Stimulated activated naive CD8-positive, alpha-beta T cell treated with anti-CD3 and anti-CD28 coated beads, Interleukin-15, amount 100 ng/mL, for 72 hours (primary cell): ENCODE measurements around the gene DCTN2.
"Not testable (repeated sequence)": the region's sequence is repeated elsewhere in the genome, so short reads cannot be mapped to it uniquely, and the experiment has no call there.

Experiments used
- ATAC-seq: fragments of 150-1000 bp; cut with Tn5 transposase; 2 replicates; pipeline ENCODE4 v1.10.0; 2021; ENCODE audit warnings: mild to moderate bottlenecking, moderate library complexity
- DNase-seq, 2 donors: peaks; one replicate each; pipeline ENCODE4 v3.0.0; 2021 to 2022
- H3K27ac Mint-ChIP-seq, 2 donors: one replicate each; pipeline ENCODE4 v1.8.0; 2022; ENCODE audit warnings: mild to moderate bottlenecking in 2 of 2, mixed read lengths in 2 of 2, moderate library complexity in 2 of 2
- H3K27me3 Mint-ChIP-seq: one replicate; pipeline ENCODE4 v1.8.0; 2022; ENCODE audit warnings: mixed read lengths
- H3K4me1 Mint-ChIP-seq: one replicate; pipeline ENCODE4 v1.8.0; 2022; ENCODE audit warnings: mild to moderate bottlenecking, mixed read lengths
- H3K4me3 Mint-ChIP-seq, 2 donors: one replicate each; pipeline ENCODE4 v1.8.0; 2022; ENCODE audit warnings: mild to moderate bottlenecking in 2 of 2, mixed read lengths in 2 of 2, moderate library complexity in 1 of 2
- H3K9me3 Mint-ChIP-seq, 2 donors: one replicate each; pipeline ENCODE4 v1.8.0; 2022; ENCODE audit warnings: mixed read lengths in 2 of 2

The DCTN2 gene

GRCh38 chr12:57518176-57518919, 28.6 kb downstream of the DCTN2 start:
- no peak for ATAC-seq
- Mint-ChIP-seq H3K9me3 (no peaks in the 10 kb centered on the region), H3K4me1 (peaks cover 76% of the 10 kb centered on the region), H3K27ac (peak overlapping the region; percentile 99 to 100), H3K27me3 (no peaks in the 10 kb centered on the region), H3K4me3 (peak overlapping the region; percentile 95 to 97)
- peak in 1 of 2 donors; percentile 24 for DNase-seq

GRCh38 chr12:57517718-57518117, 29.3 kb downstream of the DCTN2 start:
- ATAC-seq = not testable (repeated sequence)
- Mint-ChIP-seq H3K27ac (peak overlapping the region in 1 of 2 donors; percentile 92), H3K4me1 (peaks cover 76% of the 10 kb centered on the region)

GRCh38 chr12:57517187-57517586, 29.8 kb downstream of the DCTN2 start:
- DNase-seq (no peak), ATAC-seq (no peak)
- peaks cover 74% of the 10 kb centered on the region for H3K4me1 Mint-ChIP-seq
- H3K27ac Mint-ChIP-seq = peak overlapping the region in 1 of 2 donors; percentile 6
- peak overlapping the region in 1 of 2 donors; percentile 1 for H3K4me3 Mint-ChIP-seq
- no peaks in the 10 kb centered on the region for H3K27me3 Mint-ChIP-seq
- no peaks in the 10 kb centered on the region for H3K9me3 Mint-ChIP-seq

More at GRCh38 chr12:57517718-57518117, 29.3 kb downstream of the DCTN2 start:
- not testable (repeated sequence) for DNase-seq, H3K9me3 Mint-ChIP-seq, H3K27me3 Mint-ChIP-seq
- H3K4me3 Mint-ChIP-seq = peak overlapping the region; percentile 95 to 97

DNA sequence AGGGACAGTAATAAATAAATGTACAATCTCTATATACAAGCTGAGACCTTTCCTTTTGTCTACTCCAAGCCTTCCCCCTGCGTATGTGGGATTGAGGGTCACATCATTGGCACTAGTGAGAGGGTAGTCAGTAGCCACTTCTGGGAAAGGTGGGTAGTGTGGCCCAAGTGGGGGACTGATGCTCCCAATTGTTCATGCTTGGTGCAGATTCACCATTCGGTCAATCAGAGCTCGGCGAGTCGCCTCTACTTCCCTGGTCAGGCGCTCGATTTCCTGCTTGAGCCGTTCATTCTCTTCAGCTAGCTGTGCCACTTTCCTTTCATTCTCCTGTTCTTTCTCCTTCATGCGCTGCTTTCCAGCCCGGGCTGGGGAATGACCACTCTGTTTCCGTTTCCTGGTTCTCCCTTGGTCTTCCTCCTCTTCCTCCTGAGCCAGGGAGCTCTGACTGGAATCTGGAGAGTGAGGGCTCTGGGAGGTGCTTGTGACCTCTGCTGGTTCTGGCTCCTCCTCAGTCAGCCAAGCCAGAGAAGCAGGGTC, 30.3 kb downstream of the DCTN2 start:
- peaks cover 72% of the 10 kb centered on the region for H3K4me1 Mint-ChIP-seq
- no peak for ATAC-seq
- H3K9me3 Mint-ChIP-seq = no peaks in the 10 kb centered on the region
- H3K27me3 Mint-ChIP-seq = no peaks in the 10 kb centered on the region
- H3K27ac Mint-ChIP-seq = peak overlapping the region in 1 of 2 donors; percentile 24
- H3K4me3 Mint-ChIP-seq = peak overlapping the region in 1 of 2 donors; percentile 1
- no peak for DNase-seq

- Mint-ChIP-seq H3K4me1 (peaks cover 67% of the 10 kb centered on the region), H3K4me3 (no peak overlapping the region), H3K27me3 (no peaks in the 10 kb centered on the region), H3K9me3 (no peaks in the 10 kb centered on the region), H3K27ac (peak overlapping the region; percentile 46 to 73)
- DNase-seq = no peak
- ATAC-seq = no peak
These were observed 31.0 kb downstream of the DCTN2 start for GRCh38 chr12:57515934-57516541.

DNA sequence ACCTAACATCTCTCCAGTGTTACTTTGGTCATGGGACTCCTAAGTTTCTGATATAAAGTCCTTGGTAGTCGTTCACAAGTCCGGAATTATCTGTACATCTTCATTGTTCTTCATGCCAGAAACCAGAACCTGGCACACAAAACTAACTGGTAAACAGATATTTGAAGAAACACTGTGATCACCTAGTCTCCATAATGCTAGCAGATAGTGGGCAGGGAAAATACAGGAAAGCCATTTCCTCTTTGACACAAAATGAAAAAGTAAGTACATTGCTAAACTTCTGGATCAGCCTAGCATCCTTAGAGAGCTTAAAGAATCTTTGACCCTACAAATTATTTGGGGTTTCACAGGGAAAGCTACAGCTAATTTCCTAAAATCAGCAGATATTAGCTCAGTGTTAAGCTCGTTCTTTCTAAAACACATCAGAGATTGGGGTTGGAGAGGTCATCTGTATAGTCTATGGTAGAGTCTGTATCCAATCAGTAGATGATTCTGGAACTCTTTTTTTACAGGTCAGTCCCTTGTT, 31.5 kb downstream of the DCTN2 start:
- no peaks in the 10 kb centered on the region for H3K27me3 Mint-ChIP-seq
- peaks cover 62% of the 10 kb centered on the region for H3K4me1 Mint-ChIP-seq
- peak overlapping the region; percentile 62 to 65 for H3K27ac Mint-ChIP-seq
- H3K9me3 Mint-ChIP-seq = no peaks in the 10 kb centered on the region
- H3K4me3 Mint-ChIP-seq = no peak overlapping the region
- DNase-seq = no peak
- ATAC-seq = no peak

DNA sequence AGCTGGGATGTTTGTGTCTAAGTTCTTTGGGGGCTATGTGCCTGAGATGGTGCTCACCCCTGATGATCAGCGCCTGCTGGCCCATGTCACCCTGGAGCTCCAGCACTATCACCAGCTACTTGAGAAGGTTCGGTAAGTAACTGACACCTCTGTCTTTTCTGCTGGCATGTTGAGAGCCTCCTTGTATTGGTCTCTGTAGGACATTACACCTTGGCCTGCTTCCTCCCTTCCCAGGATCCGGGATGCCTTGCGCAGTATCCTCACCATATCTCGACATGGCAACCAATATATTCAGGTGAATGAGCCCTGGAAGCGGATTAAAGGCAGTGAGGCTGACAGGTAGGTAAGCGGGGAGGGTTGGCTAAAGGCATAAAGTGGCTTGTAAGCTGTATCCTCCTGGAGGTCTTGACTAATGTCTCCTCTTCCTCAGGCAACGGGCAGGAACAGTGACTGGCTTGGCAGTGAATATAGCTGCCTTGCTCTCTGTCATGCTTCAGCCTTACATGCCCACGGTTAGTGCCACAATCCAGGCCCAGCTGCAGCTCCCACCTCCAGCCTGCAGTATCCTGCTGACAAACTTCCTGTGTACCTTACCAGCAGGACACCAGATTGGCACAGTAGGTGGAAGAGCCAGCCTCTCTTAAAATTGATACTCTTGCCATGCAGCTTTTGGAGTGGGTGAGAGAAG, 32.1 kb downstream of the DCTN2 start:
- H3K4me3 Mint-ChIP-seq = no peak overlapping the region
- ATAC-seq (no peak), DNase-seq (no peak)
- no peaks in the 10 kb centered on the region for H3K27me3 Mint-ChIP-seq
- no peaks in the 10 kb centered on the region for H3K9me3 Mint-ChIP-seq
- H3K4me1 Mint-ChIP-seq = peaks cover 57% of the 10 kb centered on the region
- H3K27ac Mint-ChIP-seq = no peak overlapping the region

DNA sequence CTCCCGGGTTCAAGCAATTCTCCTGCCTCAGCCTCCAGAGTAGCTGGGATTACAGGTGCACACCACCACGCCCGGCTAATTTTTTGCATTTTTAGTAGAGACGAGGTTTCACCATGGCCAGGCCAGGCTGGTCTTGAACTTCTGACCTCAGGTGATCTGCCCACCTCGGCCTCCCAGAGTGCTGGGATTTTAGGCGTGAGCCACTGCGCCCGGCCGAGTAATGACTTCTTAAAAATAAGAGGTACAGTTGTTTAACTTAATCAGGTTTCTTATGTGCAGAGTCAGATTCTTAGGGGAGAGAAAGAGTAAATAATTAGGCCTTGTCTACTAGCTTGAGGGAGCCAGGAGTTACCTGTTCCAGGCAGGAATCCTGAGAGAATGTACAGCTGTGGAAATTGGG, 32.7 kb downstream of the DCTN2 start:
- H3K4me1 Mint-ChIP-seq = peaks cover 55% of the 10 kb centered on the region
- H3K4me3 Mint-ChIP-seq, H3K9me3 Mint-ChIP-seq, ATAC-seq, H3K27me3 Mint-ChIP-seq, H3K27ac Mint-ChIP-seq, DNase-seq: not testable (repeated sequence)

DNA sequence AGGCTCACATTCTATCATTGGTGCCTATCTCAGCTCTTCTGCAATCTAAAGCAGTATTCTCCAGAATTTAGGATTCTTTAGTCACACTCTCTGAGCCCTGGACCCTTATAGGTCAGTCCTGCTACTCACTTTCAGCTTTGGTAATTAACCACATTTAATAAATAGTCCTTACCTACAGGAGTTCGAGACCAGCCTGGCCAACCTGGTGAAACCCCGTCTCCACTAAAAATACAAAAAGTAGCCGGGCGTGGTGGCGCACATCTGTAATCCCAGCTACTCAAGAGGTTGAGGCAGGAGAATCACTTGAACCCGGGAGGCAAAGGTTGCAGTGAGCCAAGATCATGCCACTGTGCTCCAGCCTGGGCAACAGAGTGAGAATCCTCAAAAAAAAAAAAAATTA, 33.3 kb downstream of the DCTN2 start:
- DNase-seq, H3K4me3 Mint-ChIP-seq, H3K9me3 Mint-ChIP-seq, ATAC-seq, H3K27me3 Mint-ChIP-seq: not testable (repeated sequence)
- Mint-ChIP-seq H3K4me1 (peaks cover 49% of the 10 kb centered on the region), H3K27ac (peak overlapping the region in 1 of 2 donors; percentile 62)

DNA sequence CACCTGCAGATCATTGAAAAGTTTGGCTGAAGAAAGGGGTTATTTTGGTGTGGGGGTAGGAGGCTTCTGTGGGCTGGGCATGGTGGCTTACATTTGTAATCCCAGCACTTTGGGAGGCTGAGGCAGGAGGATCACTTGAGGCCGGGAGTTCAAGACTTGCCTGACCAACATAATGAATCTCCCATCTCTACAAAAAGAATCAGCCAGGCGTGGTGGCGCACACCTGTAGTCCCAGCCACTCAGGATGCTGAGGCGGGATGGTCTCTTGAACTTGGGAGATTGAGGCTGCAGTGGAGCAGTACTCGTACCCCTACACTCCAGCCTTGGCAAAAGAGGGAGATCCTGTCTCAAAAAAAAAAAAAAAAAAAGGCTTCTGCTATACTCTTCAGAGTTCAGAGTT, 33.7 kb downstream of the DCTN2 start:
- ATAC-seq = no peak
- Mint-ChIP-seq H3K27me3 (no peaks in the 10 kb centered on the region), H3K27ac (peak overlapping the region in 1 of 2 donors; percentile 8), H3K9me3 (no peaks in the 10 kb centered on the region), H3K4me1 (peaks cover 45% of the 10 kb centered on the region), H3K4me3 (no peak overlapping the region)
- DNase-seq = no peak

- Mint-ChIP-seq H3K27ac (no peak overlapping the region), H3K9me3 (no peaks in the 10 kb centered on the region), H3K27me3 (no peaks in the 10 kb centered on the region), H3K4me1 (peaks cover 39% of the 10 kb centered on the region), H3K4me3 (no peak overlapping the region)
- ATAC-seq (no peak), DNase-seq (no peak)
These were observed 34.3 kb downstream of the DCTN2 start for GRCh38 chr12:57512665-57513064.

DNA sequence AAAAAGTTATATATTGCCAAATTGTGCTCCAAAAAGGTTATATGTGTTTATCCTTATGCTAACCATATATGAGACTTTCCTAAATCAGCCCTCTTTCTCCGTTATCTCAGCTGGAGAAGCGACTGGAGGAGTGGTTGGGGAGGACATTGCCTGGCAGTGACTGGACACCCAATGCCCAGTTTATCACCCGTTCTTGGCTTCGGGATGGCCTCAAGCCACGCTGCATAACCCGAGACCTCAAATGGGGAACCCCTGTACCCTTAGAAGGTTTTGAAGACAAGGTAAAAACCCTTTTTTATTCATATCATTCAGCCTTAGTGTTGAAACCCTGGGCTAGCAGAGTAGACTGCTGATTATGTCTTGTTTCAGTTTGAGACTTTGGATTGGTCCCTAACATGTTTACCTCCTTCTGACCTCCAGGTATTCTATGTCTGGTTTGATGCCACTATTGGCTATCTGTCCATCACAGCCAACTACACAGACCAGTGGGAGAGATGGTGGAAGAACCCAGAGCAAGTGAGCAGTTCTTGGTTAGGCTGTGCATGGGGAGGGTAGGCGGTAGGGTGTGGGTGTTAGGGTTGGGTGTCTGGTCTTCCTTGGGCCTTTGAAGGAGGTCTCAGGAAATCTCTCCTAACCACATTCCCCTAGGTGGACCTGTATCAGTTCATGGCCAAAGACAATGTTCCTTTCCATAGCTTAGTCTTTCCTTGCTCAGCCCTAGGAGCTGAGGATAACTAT, 35.2 kb downstream of the DCTN2 start:
- peak; percentile 61 for ATAC-seq
- Mint-ChIP-seq H3K27me3 (no peaks in the 10 kb centered on the region), H3K4me3 (no peak overlapping the region), H3K4me1 (peaks cover 30% of the 10 kb centered on the region), H3K9me3 (no peaks in the 10 kb centered on the region), H3K27ac (peak overlapping the region in 1 of 2 donors; percentile 28)
- no peak for DNase-seq

DNA sequence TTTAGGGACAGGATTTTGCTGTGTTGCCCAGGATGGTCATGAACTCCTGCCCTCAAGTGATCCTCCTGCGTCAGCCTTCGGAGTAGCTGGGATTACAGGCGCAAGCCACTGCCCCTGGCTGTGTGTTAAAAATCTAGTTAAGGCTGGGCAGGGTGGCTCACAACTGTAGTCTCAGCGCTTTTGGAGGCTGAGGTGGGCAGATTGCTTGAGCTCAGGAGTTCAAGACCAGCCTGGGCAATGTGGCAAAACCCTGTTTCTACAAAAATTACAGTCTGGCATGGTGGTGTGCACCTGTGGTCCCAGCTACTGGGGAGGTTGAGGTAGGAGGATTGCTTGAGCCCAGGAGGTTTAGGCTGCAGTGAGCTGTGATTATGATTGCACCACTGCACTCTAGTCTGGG, 35.8 kb downstream of the DCTN2 start:
- no peaks in the 10 kb centered on the region for H3K9me3 Mint-ChIP-seq
- no peak for ATAC-seq
- no peak overlapping the region for H3K27ac Mint-ChIP-seq
- H3K4me1 Mint-ChIP-seq = peaks cover 24% of the 10 kb centered on the region
- DNase-seq = no peak
- no peak overlapping the region for H3K4me3 Mint-ChIP-seq
- H3K27me3 Mint-ChIP-seq = no peaks in the 10 kb centered on the region

- not testable (repeated sequence) for DNase-seq, H3K9me3 Mint-ChIP-seq, H3K4me1 Mint-ChIP-seq, H3K27me3 Mint-ChIP-seq, H3K4me3 Mint-ChIP-seq, ATAC-seq
- peak overlapping the region in 1 of 2 donors; percentile 34 for H3K27ac Mint-ChIP-seq
These were observed 39.2 kb downstream of the DCTN2 start for GRCh38 chr12:57507796-57508195.

- not testable (repeated sequence) for H3K4me1 Mint-ChIP-seq, H3K27me3 Mint-ChIP-seq, ATAC-seq, DNase-seq, H3K4me3 Mint-ChIP-seq, H3K9me3 Mint-ChIP-seq, H3K27ac Mint-ChIP-seq
These were observed 40.5 kb downstream of the DCTN2 start for GRCh38 chr12:57506541-57506940.
